Lower lobe of right lung (tissue), 2 donors: ENCODE results near the gene BID. TPM values are rescaled to one million over a fixed set of nuclear protein-coding genes. Genes with fewer than 3 reads are reported as not detected.
A peak's percentile ranks its signal among the peaks of the same experiment; 100 is the strongest.

ENCODE experiments used
- ATAC-seq, 2 donors: fragments of 200-7000 bp; cut with Tn5 transposase; one replicate each; pipeline ENCODE4 v1.9.1; 2020 to 2022; ENCODE audit warnings: mild to moderate bottlenecking in 2 of 2, moderate library complexity in 2 of 2
- DNase-seq: peaks from one replicate; pipeline ENCODE4 v3.0.0-alpha.2; 2020
- H3K27ac ChIP-seq: fragments of 200-600 bp; one replicate; pipeline ENCODE4 v1.8.0; 2022
- H3K27me3 ChIP-seq: fragments of 200-600 bp; one replicate; pipeline ENCODE4 v1.8.0; 2022; ENCODE audit warnings: low read depth
- H3K36me3 ChIP-seq: fragments of 200-600 bp; one replicate; pipeline ENCODE4 v1.8.0; 2022; ENCODE audit warnings: mild to moderate bottlenecking
- H3K4me1 ChIP-seq: fragments of 200-600 bp; one replicate; pipeline ENCODE4 v1.8.0; 2022
- H3K4me3 ChIP-seq: fragments of 200-600 bp; one replicate; pipeline ENCODE4 v1.8.0; 2022; ENCODE audit warnings: mild to moderate bottlenecking
- H3K9me3 ChIP-seq: fragments of 200-600 bp; one replicate; pipeline ENCODE4 v1.8.0; 2022
- CTCF ChIP-seq: fragments of 200-600 bp; IDR thresholded peaks from one replicate; pipeline ENCODE4 v1.8.0; 2022; ENCODE audit warnings: antibody characterized with exemption, mild to moderate bottlenecking
- intact Hi-C: fragments of 100-400 bp; cut with DNase I; formaldehyde crosslinking; loops from one replicate; pipeline ENCODE4 v1.11.0; 2022
- total RNA-seq: library from RNA; stranded (reverse); fragmentation: NEBNext Ultra II Directional; extraction: Animal tissue kit (Norgen Biotek cat#: 25700); gene quantifications from one replicate; pipeline ENCODE4 v1.2.1, GENCODE V29; 2021
- donor health status: DM: no; HTN: yes; CAD: no; lungs with severe emphysema.

The BID gene
- total RNA-seq, 1 donor from 2014 or later = 34.3 TPM

- H3K27ac ChIP-seq = no peak overlapping the region
- H3K9me3 ChIP-seq = no peaks in the 10 kb centered on the region
- H3K27me3 ChIP-seq = no peaks in the 10 kb centered on the region
- ATAC-seq (no peak), DNase-seq (no peak)
- no peak overlapping the region for H3K4me3 ChIP-seq
- peaks cover 78% of the 10 kb centered on the region for H3K36me3 ChIP-seq
- no peak for TF ChIP-seq CTCF
- H3K4me1 ChIP-seq = peaks cover 15% of the 10 kb centered on the region
- intact Hi-C loops = no loop called here
Observed at GRCh38 chr22:17729561-17729960, 44.7 kb downstream of the BID start.

GRCh38 chr22:17728786-17729185 is 45.5 kb downstream of the BID start:
- no peak for DNase-seq
- no peaks in the 10 kb centered on the region for H3K27me3 ChIP-seq
- H3K9me3 ChIP-seq = no peaks in the 10 kb centered on the region
- H3K4me3 ChIP-seq = no peak overlapping the region
- intact Hi-C loops = no loop called here
- H3K27ac ChIP-seq = no peak overlapping the region
- H3K36me3 ChIP-seq = peaks cover 71% of the 10 kb centered on the region
- H3K4me1 ChIP-seq = peaks cover 20% of the 10 kb centered on the region
- ATAC-seq = no peak
- TF ChIP-seq CTCF = no peak

GRCh38 chr22:17726928-17727897 is 47.1 kb downstream of the BID start:
- DNase-seq (no peak), ATAC-seq (peak; percentile 16 to 30)
- intact Hi-C loops = no loop called here
- Histone ChIP-seq H3K27me3 (no peaks in the 10 kb centered on the region), H3K4me3 (no peak overlapping the region), H3K9me3 (no peaks in the 10 kb centered on the region), H3K27ac (no peak overlapping the region), H3K36me3 (peaks cover 55% of the 10 kb centered on the region), H3K4me1 (peaks cover 20% of the 10 kb centered on the region)
- TF ChIP-seq CTCF = no peak

GRCh38 chr22:17726006-17726927 is 48.0 kb downstream of the BID start:
- H3K9me3 ChIP-seq = no peaks in the 10 kb centered on the region
- H3K4me3 ChIP-seq = no peak overlapping the region
- intact Hi-C loops = no loop called here
- H3K36me3 ChIP-seq = peaks cover 45% of the 10 kb centered on the region
- no peak for ATAC-seq
- peaks cover 20% of the 10 kb centered on the region for H3K4me1 ChIP-seq
- H3K27me3 ChIP-seq = no peaks in the 10 kb centered on the region
- no peak for TF ChIP-seq CTCF
- DNase-seq = no peak
- H3K27ac ChIP-seq = no peak overlapping the region

- H3K36me3 ChIP-seq = peaks cover 40% of the 10 kb centered on the region
- intact Hi-C loops = no loop called here
- DNase-seq = no peak
- no peak overlapping the region for H3K4me3 ChIP-seq
- H3K9me3 ChIP-seq = no peaks in the 10 kb centered on the region
- no peaks in the 10 kb centered on the region for H3K27me3 ChIP-seq
- H3K4me1 ChIP-seq = peaks cover 20% of the 10 kb centered on the region
- no peak for TF ChIP-seq CTCF
- ATAC-seq = no peak
- H3K27ac ChIP-seq = no peak overlapping the region
Observed at GRCh38 chr22:17725500-17725796, 48.8 kb downstream of the BID start.
